SU-DHL-6 (cell line): ENCODE measurements around the gene RGS16.

Experiments used
- CTCF ChIP-seq: fragments of 200-600 bp; sonication (generic); IDR thresholded peaks from one replicate; pipeline ENCODE4 v1.5.1; 2017; ENCODE audit warnings: antibody characterized with exemption, mild to moderate bottlenecking, low read length, moderate library complexity; ENCODE audit not compliant: insufficient read depth, poor library complexity, severe bottlenecking
- EZH2phosphoT487 ChIP-seq: fragments of 200-600 bp; sonication (generic), shearing (Covaris generic); conservative IDR thresholded peaks from 2 replicates; pipeline ENCODE4 v1.6.1; 2018; ENCODE audit warnings: mild to moderate bottlenecking, antibody characterized with exemption, low read length, moderate library complexity, mixed read lengths

GRCh38 chr1:182629080-182629479, 24.9 kb upstream of the RGS16 start:
- TF ChIP-seq CTCF: no peak
- no peak for TF ChIP-seq EZH2phosphoT487
